Activated CD4-positive, CD25-positive, alpha-beta regulatory T cell treated with anti-CD3 and anti-CD28 coated beads, Interleukin-2, amount 50 U/mL, for 24 hours (primary cell): ENCODE measurements around the gene NLK.
"Not testable (repeated sequence)": the region's sequence is repeated elsewhere in the genome, so short reads cannot be mapped to it uniquely, and the experiment has no call there.

Source experiments
- ATAC-seq, 2 donors: fragments of 150-1000 bp; cut with Tn5 transposase; one replicate each; pipeline ENCODE4 v1.10.0; 2021; ENCODE audit warnings: mild to moderate bottlenecking in 1 of 2, moderate library complexity in 1 of 2

The NLK gene

GRCh38 chr17:28204751-28205150, 162.3 kb downstream of the NLK start:
- no peak for ATAC-seq

GRCh38 chr17:28206292-28206691, 163.8 kb downstream of the NLK start:
- no peak for ATAC-seq

DNA sequence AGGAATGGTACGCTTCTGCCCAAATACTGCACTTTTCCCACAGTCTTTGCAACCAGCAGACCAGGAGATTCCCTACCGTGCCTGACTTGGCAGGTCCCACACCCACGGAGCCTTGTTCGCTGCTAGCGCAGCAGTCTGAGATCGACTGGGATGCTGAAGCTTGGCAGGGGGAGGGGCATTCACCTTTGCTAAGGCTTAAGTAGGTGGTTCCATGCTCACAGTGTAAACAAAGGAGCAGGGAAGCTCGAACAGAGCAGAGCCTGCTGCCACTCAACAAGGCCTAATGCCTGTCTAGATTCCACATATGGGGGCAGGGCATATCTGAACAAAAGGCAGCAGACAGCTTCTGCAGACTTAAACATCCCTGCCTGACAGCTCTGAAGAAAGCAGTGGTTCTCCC, 169.3 kb downstream of the NLK start:
- no peak for ATAC-seq

DNA sequence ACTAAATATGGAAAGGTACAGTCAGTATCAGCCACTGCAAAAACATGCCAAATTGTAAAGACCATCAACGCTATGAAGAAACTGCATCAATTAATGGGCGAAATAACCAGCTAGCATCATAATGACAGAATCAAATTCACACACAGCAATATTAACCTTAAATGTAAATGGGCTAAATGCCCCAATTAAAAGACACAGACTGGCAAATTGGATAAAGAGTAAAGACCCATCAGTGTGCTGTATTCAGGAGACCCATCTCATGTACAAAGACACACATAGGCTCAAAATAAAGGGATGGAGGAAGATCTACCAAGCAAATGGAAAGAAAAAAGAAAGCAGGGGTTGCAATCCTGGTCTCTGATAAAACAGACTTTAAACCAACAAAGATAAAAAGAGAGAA, 171.1 kb downstream of the NLK start:
- not testable (repeated sequence) for ATAC-seq

- ATAC-seq: peak in 1 of 2 donors; percentile 24
These were observed 173.6 kb downstream of the NLK start for GRCh38 chr17:28216052-28216451.

GRCh38 chr17:28216528-28216927, 174.1 kb downstream of the NLK start:
- ATAC-seq: no peak

DNA sequence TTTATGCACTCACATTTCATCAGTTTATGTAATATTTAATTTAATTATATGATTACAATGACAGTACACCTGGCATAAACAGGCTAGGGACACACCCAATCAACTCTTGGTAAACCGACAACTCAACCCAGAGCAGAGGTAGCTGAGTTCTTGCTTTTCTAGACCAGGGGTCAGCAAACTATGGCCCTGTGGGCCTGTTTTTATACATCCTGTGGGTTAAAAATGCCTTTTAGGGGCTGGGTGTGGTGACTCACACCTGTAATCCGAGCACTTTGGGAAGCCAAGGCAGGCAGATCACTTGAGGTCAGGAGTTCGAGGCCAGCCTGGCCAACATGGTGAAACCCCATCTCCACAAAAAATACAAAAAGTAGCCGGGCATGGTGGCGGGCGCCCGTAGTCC, 177.3 kb downstream of the NLK start:
- no peak for ATAC-seq

- no peak for ATAC-seq
These were observed 179.4 kb downstream of the NLK start for GRCh38 chr17:28221751-28222414.

GRCh38 chr17:28225271-28225670, 182.8 kb downstream of the NLK start:
- ATAC-seq: no peak

GRCh38 chr17:28225867-28226266, 183.4 kb downstream of the NLK start:
- ATAC-seq: no peak

DNA sequence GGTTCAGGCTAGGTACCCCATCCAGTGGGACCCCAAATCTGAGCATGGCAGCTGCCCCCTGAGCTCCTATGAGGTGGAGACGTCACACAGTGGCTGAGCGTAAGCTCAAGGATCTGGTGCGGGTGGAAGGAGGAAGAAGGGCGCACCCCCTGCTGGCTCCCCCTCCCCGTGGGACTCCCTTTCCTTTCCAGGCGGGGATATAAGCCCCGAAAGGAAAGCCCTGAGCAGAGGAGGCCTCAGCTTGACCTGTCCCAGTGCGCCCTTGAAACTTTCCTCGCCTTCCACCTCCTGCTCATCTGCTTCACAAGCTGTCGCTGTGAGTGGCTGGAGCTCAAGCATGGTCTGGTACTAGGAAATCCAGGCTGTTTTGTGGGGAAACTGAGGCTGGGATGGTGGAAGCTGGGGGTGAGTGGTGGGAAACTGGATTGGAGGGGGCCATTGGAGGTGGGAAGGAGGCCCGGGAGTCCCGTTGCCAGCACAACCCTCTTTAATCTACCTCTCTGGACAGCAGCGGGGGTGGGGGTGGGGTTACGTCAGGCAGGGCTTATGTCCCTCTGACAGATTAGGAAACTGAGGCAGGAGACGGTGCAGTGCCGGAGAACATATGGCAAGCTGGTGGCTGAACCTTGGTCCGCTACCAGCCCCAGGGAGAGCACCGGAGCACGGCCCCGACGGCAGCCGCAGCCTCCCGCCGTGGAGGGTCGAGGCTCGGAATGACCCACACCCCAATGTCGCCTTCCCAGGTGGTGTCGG, 184.3 kb downstream of the NLK start:
- no peak for ATAC-seq

DNA sequence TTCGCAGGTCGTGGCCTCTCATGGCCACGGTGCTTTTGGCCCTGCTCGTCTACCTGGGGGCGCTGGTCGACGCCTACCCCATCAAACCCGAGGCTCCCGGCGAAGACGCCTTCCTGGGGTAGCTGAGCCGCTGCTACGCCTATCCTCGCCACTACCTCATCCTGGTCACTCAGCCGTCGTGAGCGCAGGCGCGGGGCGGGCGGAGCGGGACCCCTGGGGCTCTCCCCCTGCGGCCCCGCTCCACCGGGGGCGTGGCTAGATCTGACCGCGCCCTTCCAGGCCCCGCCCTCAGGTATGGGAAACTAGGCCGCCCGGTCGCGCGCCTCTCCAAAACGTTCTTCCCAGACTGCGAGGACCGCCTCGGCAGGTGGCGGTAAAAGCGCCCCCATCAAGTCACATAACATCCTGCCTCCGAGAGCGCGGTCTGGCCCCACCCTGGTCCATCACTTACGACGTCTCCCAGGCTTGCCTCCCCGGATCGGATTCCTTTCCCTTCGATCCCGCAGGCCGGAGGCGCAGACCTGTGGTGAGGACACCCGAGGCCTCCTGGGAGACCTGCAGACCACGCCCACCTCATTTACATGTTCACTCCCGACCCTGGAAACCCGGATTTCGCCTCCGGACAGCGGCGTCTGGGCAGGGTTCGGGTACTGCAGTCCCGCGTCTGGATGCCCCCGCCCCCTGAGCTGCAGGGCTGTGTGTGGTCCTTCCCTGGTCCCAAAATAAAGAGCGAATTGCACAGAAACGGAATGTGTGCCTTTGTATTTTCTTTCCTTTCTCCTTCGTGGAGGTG, 185.0 kb downstream of the NLK start:
- ATAC-seq: peak in 1 of 2 donors; percentile 17

- no peak for ATAC-seq
These were observed 185.8 kb downstream of the NLK start for GRCh38 chr17:28228109-28228840.

DNA sequence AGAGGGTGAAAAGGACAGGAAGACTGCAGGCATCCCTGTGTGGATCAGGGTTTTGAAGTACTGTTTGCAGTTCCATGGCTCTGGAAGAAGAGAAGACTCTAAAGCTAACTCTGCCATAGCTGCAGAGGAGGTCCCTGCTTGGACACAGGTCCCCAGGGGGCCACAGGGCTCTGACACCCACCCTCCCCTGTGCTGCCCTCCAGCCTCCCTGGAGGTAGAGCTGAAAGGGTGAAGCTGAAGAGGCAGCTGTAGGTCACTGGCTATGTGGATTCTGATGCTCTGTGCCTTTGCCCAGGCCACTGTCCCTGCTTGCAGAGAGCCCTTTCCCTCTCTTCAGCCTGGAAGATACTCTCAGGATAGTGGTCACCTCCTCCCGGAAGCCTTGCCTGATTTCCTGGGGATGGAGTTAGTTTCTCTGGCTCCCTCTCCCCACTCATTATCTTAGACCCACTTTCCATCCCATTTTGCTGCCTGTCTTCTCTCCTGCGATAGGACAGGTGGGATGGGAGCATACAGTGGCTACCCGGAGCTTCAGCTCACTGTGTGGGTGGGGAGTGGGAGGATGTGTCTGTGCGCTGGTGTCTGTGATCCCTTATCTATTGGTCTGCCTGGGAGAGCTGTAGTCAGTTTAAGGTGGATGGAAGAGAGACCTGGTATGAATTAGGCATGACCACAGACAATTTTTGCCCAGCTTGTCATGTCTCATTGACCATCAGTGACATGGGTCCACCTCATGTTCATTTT, 186.7 kb downstream of the NLK start:
- no peak for ATAC-seq

- peak; percentile 61 to 86 for ATAC-seq
These were observed 187.5 kb downstream of the NLK start for GRCh38 chr17:28230011-28230410.

- not testable (repeated sequence) for ATAC-seq
These were observed 188.1 kb downstream of the NLK start for GRCh38 chr17:28230607-28231006.

- ATAC-seq: not testable (repeated sequence)
These were observed 189.1 kb downstream of the NLK start for GRCh38 chr17:28231624-28232023.

GRCh38 chr17:28232966-28233870, 190.7 kb downstream of the NLK start:
- ATAC-seq: not testable (repeated sequence)

DNA sequence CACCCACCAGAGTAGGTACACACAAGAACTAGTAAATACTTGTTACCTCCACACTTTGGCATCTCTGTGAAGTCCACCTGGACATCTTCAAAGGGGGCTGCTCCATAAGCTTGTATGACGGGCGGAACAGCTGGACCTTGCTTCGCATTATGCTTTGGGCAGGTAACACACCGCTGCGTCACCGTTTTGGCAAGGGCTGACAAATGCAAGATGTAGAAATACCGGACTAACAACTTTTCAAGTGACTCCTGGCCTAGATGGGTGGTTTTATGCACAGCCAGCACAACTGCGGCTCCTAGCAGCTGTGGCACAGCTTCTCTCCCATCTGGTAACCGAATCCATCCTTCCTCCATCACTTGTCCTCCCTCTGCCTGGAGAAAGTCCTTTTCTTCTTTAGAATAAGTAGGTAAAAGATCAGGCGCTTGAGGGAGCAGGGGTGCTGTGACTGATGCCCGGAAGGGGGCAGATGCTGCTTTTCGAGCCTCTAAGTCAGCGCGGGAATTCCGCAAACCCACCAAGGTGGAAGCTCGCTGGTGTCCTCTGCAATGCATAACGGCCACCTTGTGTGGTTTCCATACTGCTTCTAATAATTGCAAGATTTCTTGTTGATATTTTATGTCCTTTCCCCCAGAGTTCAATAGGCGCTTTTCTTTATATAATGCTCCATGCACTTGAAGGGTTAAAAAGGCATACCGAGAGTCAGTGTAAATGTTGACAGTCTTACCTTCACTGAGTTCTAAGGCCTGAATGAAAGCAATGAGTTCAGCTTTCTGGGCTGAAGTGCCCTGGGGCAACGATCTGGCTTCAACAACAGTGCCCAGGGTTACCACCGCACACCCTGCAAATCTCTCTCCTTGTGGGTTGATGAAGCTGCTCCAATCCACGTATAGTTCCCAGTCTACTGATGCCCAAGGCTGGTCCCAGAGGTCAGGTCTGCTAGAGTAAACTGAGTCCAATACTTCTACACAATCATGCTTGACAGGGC, 191.7 kb downstream of the NLK start:
- ATAC-seq: not testable (repeated sequence)
